Pancreas (tissue), 10 donors: ENCODE measurements around the gene ZNF445. TPM values are rescaled to one million over a fixed set of nuclear protein-coding genes. Genes with fewer than 3 reads are reported as not detected.

Source experiments
- ATAC-seq, 4 donors: fragments of 200-7000 bp; cut with Tn5 transposase; one replicate each; pipeline versions ENCODE4 v1.8.0 to v1.9.1; 2020; ENCODE audit warnings: mild to moderate bottlenecking in 4 of 4, moderate library complexity in 4 of 4
- DNase-seq, 6 donors: peaks; one replicate each; pipeline ENCODE4 v3.0.0-alpha.2; 2020
- FAIRE-seq: peaks from 2 replicates; lab custom pipeline; 2012; peaks lifted over from hg19 to GRCh38; lab: Jason Lieb, UNC
- H3K27ac ChIP-seq, 4 donors: fragments of 200-600 bp; sonication (generic); 1 replicate in 3 of 4; 2 replicates in 1 of 4; pipeline versions ENCODE4 v1.5.0 to v1.8.0; 2020
- H3K27me3 ChIP-seq, 4 donors: fragments of 200-600 bp; one replicate each; pipeline ENCODE4 v1.8.0; 2021
- H3K36me3 ChIP-seq, 3 donors: fragments of 200-600 bp; sonication (generic) in 1 of 3; one replicate each; pipeline versions ENCODE4 v1.5.0 to v1.8.0; 2020 to 2021
- H3K4me1 ChIP-seq, 3 donors: fragments of 200-600 bp; one replicate each; pipeline ENCODE4 v1.8.0; 2021
- H3K4me3 ChIP-seq, 4 donors: fragments of 200-600 bp; sonication (generic) in 2 of 4; one replicate each; pipeline versions ENCODE4 v1.5.0 to v1.8.0; 2020 to 2021
- H3K9me3 ChIP-seq, 4 donors: fragments of 200-600 bp; one replicate each; pipeline ENCODE4 v1.8.0; 2021
- CTCF ChIP-seq, 4 donors: fragments of 200-600 bp; sonication (generic) in 3 of 4; IDR thresholded peaks; one replicate each; pipeline versions ENCODE4 v1.5.0 to v1.8.0; 2021; ENCODE audit warnings: antibody characterized with exemption in 4 of 4
- WGBS, 2 donors: extraction: QIAGEN DNeasy Blood & Tissue Kit; methylation state at CpG; one replicate each; pipeline ENCODE4 v1.1.7; 2013; 5-methylcytosine and 5-hydroxymethylcytosine counted together
- intact Hi-C, 3 donors: fragments of 100-400 bp; cut with DNase I; formaldehyde crosslinking; loops; one replicate each; pipeline versions ENCODE4 v1.11.1 to v1.14.2; 2022
- polyA plus RNA-seq, 2 donors: library from polyadenylated mRNA; stranded (reverse); fragments of 200-250 nt; gene quantifications; one replicate each; pipeline ENCODE4 v1.2.3, GENCODE V29; 2013
- total RNA-seq, 6 donors: library from RNA; stranded (reverse); fragmentation: NEBNext Ultra II Directional in 4 of 6; extraction: Animal tissue kit (Norgen Biotek cat#: 25700) in 4 of 6; gene quantifications; one replicate each; pipeline versions ENCODE4 v1.2.1 to v1.2.4, GENCODE V29; 2021 to 2023
- donor health status: healthy with polysubstance abuse.
- donor health status: DM: no; HTN: no; CAD: no; lungs with moderate emphysema.
- donor health status: DM: no; HTN: no; CAD: no.
- donor health status: control.
- donor health status: control.
- donor health status: Bipolar disorder and iron deficiency.
- donor health status: DM: yes; HTN: yes; CAD: no.
- donor health status: DM: no; HTN: no; CAD: no.
- donor health status: DM: no; HTN: no; CAD: no.
- donor health status: DM: yes; HTN: yes; CAD: no.

The ZNF445 gene
- total and polyA plus RNA-seq, 8 donors, result 3.8 to 12.9 (median 7.5) TPM

- H3K27ac ChIP-seq, result no peak overlapping the region
- no peaks in the 10 kb centered on the region for H3K36me3 ChIP-seq
- DNase-seq, result no peak
- FAIRE-seq, result no peak
- ATAC-seq, result no peak
- no peaks in the 10 kb centered on the region for H3K27me3 ChIP-seq
- no peaks in the 10 kb centered on the region for H3K4me1 ChIP-seq
- whole genome bisulfite sequencing, 2 donors, result 80 to 83% methylated on average over 11 of the region's 11 CpGs
- H3K9me3 ChIP-seq, result no peaks in the 10 kb centered on the region
- no peak overlapping the region for H3K4me3 ChIP-seq
- no peak for TF ChIP-seq CTCF (IDR thresholded peaks at IDR 0.05)
- intact Hi-C loops, result no loop called here
Observed at GRCh38 chr3:44414517-44415090, 62.9 kb downstream of the ZNF445 start.

DNA sequence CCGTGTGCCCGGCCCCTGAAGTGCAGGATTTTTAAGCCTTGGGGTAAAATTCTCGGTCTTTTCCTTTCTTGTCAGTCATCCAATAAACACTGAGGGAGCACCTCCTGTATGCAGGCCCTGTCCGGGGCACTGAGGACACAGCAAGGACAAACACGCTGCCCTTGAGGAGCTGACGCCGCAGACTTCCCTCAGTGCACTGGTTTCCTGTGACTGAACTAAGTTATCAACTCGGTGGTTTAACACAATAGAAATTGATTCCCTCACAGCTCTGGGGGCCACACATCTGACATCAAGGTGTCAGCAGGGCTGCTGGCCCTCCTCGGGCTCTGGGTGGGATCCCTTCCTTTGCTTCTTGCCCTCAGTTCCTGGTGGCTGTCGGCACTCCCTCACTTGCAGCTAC, 65.1 kb downstream of the ZNF445 start:
- Histone ChIP-seq H3K9me3 (no peaks in the 10 kb centered on the region), H3K27me3 (no peaks in the 10 kb centered on the region), H3K4me1 (no peaks in the 10 kb centered on the region), H3K4me3 (no peak overlapping the region), H3K36me3 (no peaks in the 10 kb centered on the region), H3K27ac (no peak overlapping the region)
- WGBS, 2 donors, result 70 to 76% methylated on average over 10 of the region's 10 CpGs
- FAIRE-seq (no peak), DNase-seq (no peak), ATAC-seq (no peak)
- TF ChIP-seq CTCF (IDR thresholded peaks at IDR 0.05), result no peak
- intact Hi-C loops, result no loop called here

DNA sequence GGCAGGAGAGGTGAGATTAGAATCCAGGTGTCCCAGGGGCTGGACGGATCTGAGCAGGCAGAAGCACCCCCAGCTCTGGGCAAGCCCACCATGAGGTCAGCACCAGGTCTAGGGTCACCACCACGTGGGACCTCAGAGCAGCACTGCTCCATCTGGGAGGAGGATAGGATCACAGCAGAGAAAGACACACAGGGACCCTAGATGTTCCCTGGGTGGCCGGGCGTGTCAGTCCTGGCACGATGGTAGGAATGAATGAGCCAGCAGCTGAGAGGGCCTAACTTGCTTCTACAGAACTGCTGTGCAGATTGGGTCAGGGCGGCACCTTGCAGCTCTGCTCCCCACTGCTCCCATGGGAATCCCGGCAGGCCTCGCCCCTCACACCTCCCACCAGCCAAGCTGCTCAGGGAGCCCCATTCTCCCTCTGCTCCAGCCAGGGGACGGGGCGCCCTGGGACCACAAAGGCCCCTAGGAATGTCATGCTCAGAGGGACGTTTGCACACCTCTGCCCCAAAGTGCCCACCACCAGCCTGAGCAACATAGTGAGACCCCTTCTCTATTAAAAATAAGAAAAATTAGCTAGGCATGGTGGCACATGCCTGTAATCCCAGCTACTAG, 66.3 kb downstream of the ZNF445 start:
- Histone ChIP-seq H3K36me3 (no peaks in the 10 kb centered on the region), H3K4me1 (no peaks in the 10 kb centered on the region), H3K27me3 (no peaks in the 10 kb centered on the region), H3K27ac (no peak overlapping the region), H3K9me3 (no peaks in the 10 kb centered on the region), H3K4me3 (no peak overlapping the region)
- intact Hi-C loops, result no loop called here
- ATAC-seq (no peak), DNase-seq (no peak), FAIRE-seq (no peak)
- no peak for TF ChIP-seq CTCF (IDR thresholded peaks at IDR 0.05)
- 80% methylated on average over 11 of the region's 11 CpGs for WGBS, 2 donors

DNA sequence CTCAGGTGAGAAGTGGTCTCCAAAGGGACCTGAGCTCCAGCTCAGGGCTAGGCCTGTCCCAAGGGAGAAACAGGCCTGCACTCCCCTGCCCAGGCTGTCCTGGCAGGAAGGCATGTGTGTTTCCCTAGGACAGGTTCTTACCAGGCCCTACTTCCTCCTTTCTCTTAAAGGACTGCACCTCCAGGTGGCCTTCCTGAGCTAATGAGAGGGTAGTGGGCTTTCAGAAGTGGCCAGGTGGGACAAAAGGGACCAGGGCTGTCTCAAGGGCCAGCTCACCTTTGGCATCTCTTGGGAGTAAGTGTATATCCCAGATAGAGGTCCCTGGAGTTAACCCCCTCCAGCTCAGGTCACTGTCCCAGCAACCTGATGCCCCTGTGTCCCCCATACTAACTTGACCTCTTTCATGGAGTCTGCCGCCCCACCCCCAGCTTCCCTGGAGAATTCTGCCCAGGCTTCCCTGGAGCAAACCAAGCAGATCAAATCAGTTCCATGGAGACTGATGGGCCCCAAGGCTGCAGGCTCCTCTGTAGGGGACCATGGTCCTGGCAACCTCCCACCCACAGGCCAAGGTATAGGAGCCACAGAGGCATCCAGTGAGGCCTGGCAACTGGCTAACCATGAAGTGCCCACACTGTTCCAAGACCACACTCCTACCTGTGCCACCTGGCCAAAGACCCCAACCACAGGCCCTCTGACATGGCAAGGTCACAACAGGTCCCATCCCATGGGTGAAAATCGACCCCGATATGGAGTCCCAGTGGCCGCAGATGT, 67.6 kb downstream of the ZNF445 start:
- DNase-seq (no peak), ATAC-seq (no peak), FAIRE-seq (no peak)
- no peak for TF ChIP-seq CTCF (IDR thresholded peaks at IDR 0.05)
- no peak overlapping the region for H3K4me3 ChIP-seq
- no peaks in the 10 kb centered on the region for H3K9me3 ChIP-seq
- no peaks in the 10 kb centered on the region for H3K27me3 ChIP-seq
- H3K27ac ChIP-seq, result no peak overlapping the region
- no peaks in the 10 kb centered on the region for H3K4me1 ChIP-seq
- no peaks in the 10 kb centered on the region for H3K36me3 ChIP-seq
- intact Hi-C loops, result no loop called here
- WGBS, 2 donors, result 70 to 80% methylated on average over 4 of the region's 4 CpGs

DNA sequence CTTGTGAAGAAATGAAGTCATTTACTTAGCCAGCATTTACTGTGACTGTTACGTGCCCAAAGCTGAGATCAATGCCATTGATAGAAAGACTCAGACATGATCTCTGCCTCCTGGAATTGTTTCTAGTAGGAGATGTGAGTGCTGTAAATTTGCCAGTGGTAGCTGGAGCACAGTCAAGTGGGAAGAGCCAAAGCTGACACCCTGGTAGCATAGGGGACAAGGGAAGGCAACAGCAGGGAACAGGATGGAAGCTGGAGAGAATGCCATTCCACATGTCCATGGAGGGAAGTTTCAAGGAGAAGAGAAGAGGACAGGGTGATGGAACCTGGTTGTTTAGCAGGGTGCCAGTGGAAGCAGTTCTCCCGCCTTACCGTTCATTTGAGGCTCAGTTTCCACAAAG, 74.9 kb downstream of the ZNF445 start:
- no peak for TF ChIP-seq CTCF (IDR thresholded peaks at IDR 0.05)
- no peak overlapping the region for H3K4me3 ChIP-seq
- DNase-seq, result no peak
- H3K4me1 ChIP-seq, result no peaks in the 10 kb centered on the region
- H3K36me3 ChIP-seq, result peaks cover 0 to 4% (median 0%) of the 10 kb centered on the region in 3 donors
- H3K27ac ChIP-seq, result no peak overlapping the region
- WGBS, 2 donors, result 97 to 98% methylated on average over 3 of the region's 3 CpGs
- H3K27me3 ChIP-seq, result no peaks in the 10 kb centered on the region
- no peak for FAIRE-seq
- intact Hi-C loops, result no loop called here
- ATAC-seq, result no peak
- no peaks in the 10 kb centered on the region for H3K9me3 ChIP-seq
